H9 (cell line): ENCODE measurements around the gene S100Z. TPM values are rescaled to one million over a fixed set of nuclear protein-coding genes. Genes with fewer than 3 reads are reported as not detected.

Source experiments
- DNase-seq: peaks from one replicate; pipeline ENCODE4 v3.0.0-alpha.2; 2017
- H2AFZ ChIP-seq: one replicate; pipeline ENCODE4 v1.6.1; 2013; ENCODE audit warnings: mild to moderate bottlenecking, low read length, control low read depth, moderate library complexity
- H2AK5ac ChIP-seq: 2 replicates; pipeline ENCODE4 v1.6.1; 2013; ENCODE audit warnings: low read length, control low read depth, mixed read lengths; ENCODE audit not compliant: insufficient read length
- H2BK120ac ChIP-seq: one replicate; pipeline ENCODE4 v1.6.1; 2013; ENCODE audit warnings: low read depth, mild to moderate bottlenecking, low read length, control low read depth, inconsistent platforms; ENCODE audit not compliant: poor library complexity, severe bottlenecking
- H2BK12ac ChIP-seq: 2 replicates; pipeline ENCODE4 v1.6.1; 2013; ENCODE audit warnings: low read length, control low read depth, mixed read lengths, low read depth; ENCODE audit not compliant: insufficient read length
- H2BK15ac ChIP-seq: 2 replicates; pipeline ENCODE4 v1.6.1; 2013; ENCODE audit warnings: low read depth, low read length, control low read depth
- H2BK20ac ChIP-seq: one replicate; pipeline ENCODE4 v1.6.1; 2013; ENCODE audit warnings: low read depth, mild to moderate bottlenecking, low read length, control low read depth, inconsistent platforms; ENCODE audit not compliant: poor library complexity, severe bottlenecking
- H2BK5ac ChIP-seq: 2 replicates; pipeline ENCODE4 v1.6.1; 2013; ENCODE audit warnings: low read length, control low read depth, mixed read lengths; ENCODE audit not compliant: insufficient read length
- H3K14ac ChIP-seq: 2 replicates; pipeline ENCODE4 v1.6.1; 2013; ENCODE audit warnings: low read length, control low read depth; ENCODE audit not compliant: insufficient read depth
- H3K18ac ChIP-seq: 2 replicates; pipeline ENCODE4 v1.6.1; 2013; ENCODE audit warnings: low read depth, mild to moderate bottlenecking, mixed read lengths, low read length, control low read depth; ENCODE audit not compliant: insufficient read length
- H3K23ac ChIP-seq: 2 replicates; pipeline ENCODE4 v1.6.1; 2013; ENCODE audit warnings: low read length, control low read depth, mixed read lengths, low read depth; ENCODE audit not compliant: insufficient read length
- H3K23me2 ChIP-seq: 2 replicates; pipeline ENCODE4 v1.6.1; 2013; ENCODE audit warnings: low read depth, mild to moderate bottlenecking, mixed read lengths, low read length, control low read depth; ENCODE audit not compliant: insufficient read length, poor library complexity, severe bottlenecking
- H3K27ac ChIP-seq: 2 replicates; pipeline ENCODE4 v1.5.1; 2013; ENCODE audit warnings: low read length, control low read depth, mixed read lengths, low read depth; ENCODE audit not compliant: insufficient read length
- H3K27me3 ChIP-seq: 2 replicates; pipeline ENCODE4 v1.6.1; 2013; ENCODE audit warnings: low read length, control low read depth, inconsistent platforms; ENCODE audit not compliant: insufficient read depth
- H3K4ac ChIP-seq: 2 replicates; pipeline ENCODE4 v1.6.1; 2013; ENCODE audit warnings: low read depth, mild to moderate bottlenecking, control low read depth, inconsistent platforms, low read length, moderate library complexity
- H3K4me1 ChIP-seq: 2 replicates; pipeline ENCODE4 v1.6.1; 2013; ENCODE audit warnings: low read length, control low read depth, inconsistent platforms; ENCODE audit not compliant: insufficient read depth
- H3K4me2 ChIP-seq: 2 replicates; pipeline ENCODE4 v1.6.1; 2013; ENCODE audit warnings: low read length, control low read depth, mixed read lengths; ENCODE audit not compliant: insufficient read length, insufficient read depth
- H3K56ac ChIP-seq: 2 replicates; pipeline ENCODE4 v1.6.1; 2013; ENCODE audit warnings: low read depth, mild to moderate bottlenecking, mixed read lengths, low read length, control low read depth; ENCODE audit not compliant: insufficient read length
- H3K79me1 ChIP-seq: 2 replicates; pipeline ENCODE4 v1.6.1; 2013; ENCODE audit warnings: low read depth, mild to moderate bottlenecking, moderate library complexity, low read length, control low read depth, inconsistent platforms; ENCODE audit not compliant: insufficient read depth, poor library complexity, severe bottlenecking
- H3K79me2 ChIP-seq: 2 replicates; pipeline ENCODE4 v1.6.1; 2013; ENCODE audit warnings: low read length, control low read depth, inconsistent platforms; ENCODE audit not compliant: insufficient read depth
- H3K9ac ChIP-seq: 2 replicates; pipeline ENCODE4 v1.6.1; 2013; ENCODE audit warnings: low read length, control low read depth, mixed read lengths; ENCODE audit not compliant: insufficient read length; ENCODE audit errors: extremely low read depth
- H3K9me3 ChIP-seq: one replicate; pipeline ENCODE4 v1.6.1; 2013; ENCODE audit warnings: low read depth, low read length, inconsistent platforms; ENCODE audit not compliant: control insufficient read depth
- H3T11ph ChIP-seq: one replicate; pipeline ENCODE4 v1.6.1; 2013; ENCODE audit warnings: mild to moderate bottlenecking, low read length, control low read depth, inconsistent platforms
- H4K20me1 ChIP-seq: one replicate; pipeline ENCODE4 v1.6.1; 2013; ENCODE audit not compliant: control insufficient read depth, insufficient read length, insufficient read depth
- H4K5ac ChIP-seq: 2 replicates; pipeline ENCODE4 v1.6.1; 2013; ENCODE audit warnings: low read depth, mild to moderate bottlenecking, mixed read lengths, low read length, control low read depth; ENCODE audit not compliant: insufficient read length
- H4K8ac ChIP-seq: replicated peaks from 2 replicates; pipeline ENCODE4 v1.6.1; 2013; ENCODE audit warnings: low read length, control low read depth, mixed read lengths, low read depth; ENCODE audit not compliant: insufficient read length
- H4K91ac ChIP-seq: 2 replicates; pipeline ENCODE4 v1.6.1; 2013; ENCODE audit warnings: low read depth, mild to moderate bottlenecking, moderate library complexity, mixed read lengths, low read length, control low read depth; ENCODE audit not compliant: insufficient read length
- H3K27ac Mint-ChIP-seq, 3 experiments: 2 replicates in 2 of 3; 3 replicates in 1 of 3; pipeline ENCODE4 v1.8.0; 2020 to 2021; ENCODE audit warnings: mixed read lengths in 3 of 3, mild to moderate bottlenecking in 1 of 3, moderate library complexity in 1 of 3
- H3K27me3 Mint-ChIP-seq: 2 replicates; pipeline ENCODE4 v1.8.0; 2021; ENCODE audit warnings: low read depth, mild to moderate bottlenecking, moderate library complexity, mixed read lengths
- H3K36me3 Mint-ChIP-seq, 3 experiments: 2 replicates in 2 of 3; 3 replicates in 1 of 3; pipeline ENCODE4 v1.8.0; 2020 to 2021; ENCODE audit warnings: low read depth in 3 of 3, mixed read lengths in 3 of 3; ENCODE audit not compliant: insufficient read depth in 1 of 3
- H3K4me1 Mint-ChIP-seq, 2 experiments: 2 replicates each; pipeline ENCODE4 v1.8.0; 2020; ENCODE audit warnings: mixed read lengths in 2 of 2
- H3K4me3 Mint-ChIP-seq, 2 experiments: 2 replicates in 1 of 2; 3 replicates in 1 of 2; pipeline ENCODE4 v1.8.0; 2020 to 2021; ENCODE audit warnings: mild to moderate bottlenecking in 2 of 2, mixed read lengths in 2 of 2, moderate library complexity in 1 of 2
- H3K9me3 Mint-ChIP-seq, 2 experiments: 2 replicates in 1 of 2; 3 replicates in 1 of 2; pipeline ENCODE4 v1.8.0; 2020; ENCODE audit warnings: mild to moderate bottlenecking in 2 of 2, mixed read lengths in 2 of 2, moderate library complexity in 1 of 2
- CTCF ChIP-seq: fragments of 200-600 bp; sonication (generic); conservative IDR thresholded peaks from 3 replicates; pipeline ENCODE4 v1.8.0; 2021; ENCODE audit warnings: antibody characterized with exemption, mild to moderate bottlenecking
- WGBS: extraction: QIAGEN DNeasy Blood & Tissue Kit; methylation state at CpG from one replicate; pipeline ENCODE4 v1.1.7; 2013; ENCODE audit warnings: missing lambda C conversion rate, low lambda C conversion rate, mixed read lengths; ENCODE audit not compliant: insufficient read length; ENCODE audit errors: extremely low coverage; 5-methylcytosine and 5-hydroxymethylcytosine counted together
- total RNA-seq: library from RNA; stranded (reverse); gene quantifications from 2 replicates; pipeline ENCODE4 v1.2.1, GENCODE V29; 2021

Gene S100Z
- total RNA-seq, 1 experiment from 2014 or later, result not detected

GRCh38 chr5:76808141-76808691 is 41.6 kb upstream of the S100Z start:
- peak overlapping the region; percentile 97 for H2BK120ac ChIP-seq
- H2AK5ac ChIP-seq, result no peak overlapping the region
- H3K9ac ChIP-seq, result peak overlapping the region; percentile 18
- H3K79me2 ChIP-seq, result no peaks in the 10 kb centered on the region
- peak; percentile 95 for DNase-seq
- peaks cover 19 to 20% of the 10 kb centered on the region in 2 experiments for H3K9me3 Mint-ChIP-seq
- H3T11ph ChIP-seq, result no peak overlapping the region
- H3K56ac ChIP-seq, result no peak overlapping the region
- H3K27ac ChIP-seq, result peak overlapping the region; percentile 87
- H3K4me1 Mint-ChIP-seq, result peaks cover 38 to 48% of the 10 kb centered on the region in 2 experiments
- H4K8ac ChIP-seq, result no peak overlapping the region
- H3K36me3 Mint-ChIP-seq, result peaks cover 11 to 18% (median 11%) of the 10 kb centered on the region in 3 experiments
- no peak overlapping the region for H2AFZ ChIP-seq
- peak overlapping the region; percentile 30; the same call in 1 of the 2 replicates for H3K14ac ChIP-seq
- WGBS, result no CpG with 5 or more reads among the region's 5 CpGs
- H3K27me3 Mint-ChIP-seq, result no peaks in the 10 kb centered on the region; the same call in none of the 2 replicates
- no peaks in the 10 kb centered on the region for H3K9me3 ChIP-seq
- H3K23me2 ChIP-seq, result no peaks in the 10 kb centered on the region
- H2BK5ac ChIP-seq, result no peak overlapping the region
- no peak overlapping the region for H4K91ac ChIP-seq
- H3K27ac Mint-ChIP-seq, result peak overlapping the region; percentile 99 to 100 (median 100)
- H2BK15ac ChIP-seq, result no peak overlapping the region
- no peak overlapping the region for H3K4ac ChIP-seq
- H4K5ac ChIP-seq, result no peak overlapping the region
- no peak for TF ChIP-seq CTCF
- peak overlapping the region; percentile 89 for H3K4me2 ChIP-seq
- peak overlapping the region; percentile 75 for H3K18ac ChIP-seq
- no peak overlapping the region for H2BK12ac ChIP-seq
- no peak overlapping the region for H3K23ac ChIP-seq
- H3K4me1 ChIP-seq, result peaks cover 17% of the 10 kb centered on the region
- H3K79me1 ChIP-seq, result no peaks in the 10 kb centered on the region
- H2BK20ac ChIP-seq, result no peak overlapping the region
- H4K20me1 ChIP-seq, result no peaks in the 10 kb centered on the region
- no peaks in the 10 kb centered on the region for H3K27me3 ChIP-seq
- peak overlapping the region; percentile 62 to 64 for H3K4me3 Mint-ChIP-seq
